IPS DF 19.7 (cell line): ENCODE data around the gene SNED1.

Experiments
- DNase-seq: peaks from one replicate; pipeline ENCODE4 v3.0.0-alpha.2; 2013; ENCODE audit warnings: low read depth, low spot score

SNED1 gene

DNA sequence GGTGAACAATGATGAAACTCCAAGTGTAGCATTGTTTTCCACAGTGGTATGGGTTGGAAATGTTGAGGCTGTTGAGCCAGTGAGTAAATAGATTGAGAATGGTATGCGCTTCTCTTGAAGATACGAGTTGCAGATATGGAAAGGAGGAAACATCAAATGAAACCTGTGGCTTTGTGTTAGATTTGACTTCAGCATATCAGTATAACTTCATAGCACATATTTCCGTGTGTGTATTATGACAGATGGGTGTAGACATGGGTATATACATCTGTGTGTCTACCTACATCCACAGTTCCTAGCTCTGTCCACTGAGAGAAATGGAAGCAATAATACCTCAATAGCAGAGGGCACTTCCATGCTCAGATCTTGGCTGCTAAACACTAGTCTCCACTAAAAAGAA is 8.0 kb downstream of the SNED1 start:
- DNase-seq: no peak

DNA sequence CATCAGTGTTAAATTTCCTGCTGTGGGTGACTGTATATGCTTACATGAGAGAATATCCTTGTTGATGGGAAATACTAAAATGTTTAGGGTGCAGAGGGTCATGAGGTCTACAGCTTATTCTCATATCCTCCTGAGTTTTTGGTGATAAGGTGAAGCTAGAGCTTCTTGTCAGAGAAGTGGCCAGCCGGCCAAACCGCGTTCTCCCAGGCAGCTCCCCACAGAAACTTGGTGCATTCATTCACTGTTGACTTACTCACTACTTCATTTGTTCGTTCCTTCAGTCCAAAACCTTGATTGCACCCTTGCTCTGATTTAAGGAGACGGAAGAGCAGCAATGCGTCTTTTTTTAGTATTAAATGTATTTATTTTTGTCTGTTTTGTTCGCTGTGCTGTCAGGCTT is 8.7 kb downstream of the SNED1 start:
- no peak for DNase-seq

GRCh38 chr2:241007880-241008710 is 9.7 kb downstream of the SNED1 start:
- DNase-seq: no peak

DNA sequence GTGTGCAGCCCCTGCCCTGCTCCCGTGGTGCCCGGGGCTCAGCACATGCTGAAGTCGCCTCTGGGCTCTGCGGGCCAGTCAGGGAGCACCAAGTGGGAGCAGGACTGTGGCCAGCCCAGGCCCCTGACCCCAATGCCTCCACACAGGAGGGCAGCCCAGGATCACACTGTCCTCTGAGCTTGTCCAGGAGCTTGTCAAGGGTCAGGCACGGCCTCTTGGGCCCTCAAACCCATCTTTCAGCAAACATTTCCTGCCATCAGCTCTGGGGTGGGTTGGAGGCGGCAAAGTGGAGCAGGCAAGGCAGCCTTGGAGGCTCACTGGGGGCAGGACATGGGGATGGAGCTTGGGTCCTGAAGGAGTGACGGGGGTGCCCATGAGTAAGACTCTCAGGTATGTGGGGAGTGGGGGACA is 10.3 kb downstream of the SNED1 start:
- no peak for DNase-seq

GRCh38 chr2:241009191-241009590 is 10.8 kb downstream of the SNED1 start:
- no peak for DNase-seq

GRCh38 chr2:241009601-241010530 is 11.4 kb downstream of the SNED1 start:
- no peak for DNase-seq

GRCh38 chr2:241010531-241011295 is 12.3 kb downstream of the SNED1 start:
- no peak for DNase-seq

DNA sequence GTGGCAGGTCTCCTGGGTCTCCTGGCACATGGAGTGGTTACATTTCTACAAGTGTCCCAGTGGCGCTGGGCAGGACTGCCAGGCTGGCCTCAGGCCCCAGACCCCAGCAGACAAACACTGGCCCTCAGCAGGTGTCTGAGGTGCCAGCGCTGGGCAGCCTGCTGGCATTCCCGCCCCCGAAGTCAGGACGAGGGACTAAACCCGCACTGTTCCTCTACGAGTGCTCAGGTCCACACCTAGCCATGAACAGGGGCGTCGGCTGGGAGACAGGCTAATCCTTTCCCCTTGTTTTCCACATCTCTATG is 12.8 kb downstream of the SNED1 start:
- DNase-seq: no peak

DNA sequence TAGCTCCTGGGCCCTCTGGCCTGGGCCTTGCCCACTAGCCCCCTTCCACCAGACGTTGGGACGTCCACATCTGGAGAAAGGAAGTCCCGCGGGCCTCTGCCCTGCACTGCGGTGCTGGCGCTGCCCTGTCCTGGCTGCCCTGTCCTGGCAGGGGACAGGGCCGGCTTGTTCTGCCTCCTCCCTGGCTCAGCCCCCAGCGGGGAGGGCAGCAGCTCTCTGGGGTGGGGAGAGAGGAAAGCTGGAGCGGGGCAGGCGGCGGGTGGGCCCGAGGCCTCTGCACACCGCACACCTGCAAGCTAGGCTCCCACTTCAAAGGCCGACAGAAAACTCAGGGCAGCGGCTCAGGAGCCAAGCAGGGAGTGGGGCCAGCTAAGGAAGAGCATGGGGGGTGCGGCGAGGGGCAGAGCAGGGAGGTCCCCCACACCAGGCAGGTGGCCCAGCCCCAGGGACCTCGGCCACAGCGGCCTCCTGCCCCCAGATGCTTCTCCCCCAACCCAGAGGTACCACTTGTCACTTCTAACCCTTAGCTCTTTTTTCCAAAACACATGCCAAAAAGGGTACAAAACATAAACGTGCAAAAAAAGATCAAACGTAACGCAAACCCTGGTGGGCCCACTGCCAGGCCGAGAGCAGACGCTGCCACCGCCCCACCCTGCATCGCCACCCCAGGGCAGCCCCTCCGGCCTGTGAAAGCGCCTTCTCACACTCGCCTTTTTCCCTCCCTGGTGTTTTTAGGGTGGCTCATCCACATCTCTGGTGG is 13.5 kb downstream of the SNED1 start:
- no peak for DNase-seq

GRCh38 chr2:241014224-241014623 is 15.8 kb downstream of the SNED1 start:
- no peak for DNase-seq

DNA sequence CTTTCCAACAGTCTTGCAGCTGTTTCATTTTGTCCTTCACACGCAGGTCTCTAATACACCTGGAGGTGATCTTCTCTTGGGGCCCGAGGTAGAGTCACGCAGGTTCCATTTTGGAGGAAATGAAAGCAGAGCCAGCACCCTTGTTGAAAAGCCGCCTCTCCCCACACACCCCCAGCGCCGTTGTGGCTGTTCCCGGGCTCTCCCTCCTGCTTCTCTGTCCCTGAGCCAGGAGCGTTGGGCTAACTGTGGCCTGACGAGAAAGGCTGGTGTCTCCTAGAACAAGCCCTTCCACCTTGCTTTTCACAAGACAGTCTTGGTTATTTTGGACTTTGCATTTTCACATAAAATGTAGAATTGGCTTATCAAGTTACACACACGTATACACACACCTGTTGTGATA is 16.3 kb downstream of the SNED1 start:
- DNase-seq: no peak

DNA sequence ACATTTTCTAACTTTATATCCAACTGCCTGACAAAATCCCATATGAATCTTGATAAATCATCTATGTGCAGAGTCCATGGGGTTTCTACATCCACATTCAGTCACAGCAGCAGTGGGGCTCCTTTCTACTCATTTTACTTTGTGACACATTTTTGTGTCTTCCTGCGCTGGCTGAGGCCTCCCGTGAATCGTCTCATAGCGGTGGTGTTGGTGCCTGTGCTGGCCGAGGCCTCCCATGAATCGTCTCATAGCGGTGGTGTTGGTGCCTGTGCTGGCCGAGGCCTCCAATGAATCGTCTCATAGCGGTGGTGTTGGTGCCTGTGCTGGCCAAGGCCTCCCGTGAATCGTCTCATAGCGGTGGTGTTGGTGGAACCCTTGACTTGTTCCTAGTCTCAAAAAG is 17.0 kb downstream of the SNED1 start:
- DNase-seq: no peak

GRCh38 chr2:241017228-241017940 is 19.0 kb downstream of the SNED1 start:
- no peak for DNase-seq

GRCh38 chr2:241018051-241018891 is 19.9 kb downstream of the SNED1 start:
- no peak for DNase-seq

DNA sequence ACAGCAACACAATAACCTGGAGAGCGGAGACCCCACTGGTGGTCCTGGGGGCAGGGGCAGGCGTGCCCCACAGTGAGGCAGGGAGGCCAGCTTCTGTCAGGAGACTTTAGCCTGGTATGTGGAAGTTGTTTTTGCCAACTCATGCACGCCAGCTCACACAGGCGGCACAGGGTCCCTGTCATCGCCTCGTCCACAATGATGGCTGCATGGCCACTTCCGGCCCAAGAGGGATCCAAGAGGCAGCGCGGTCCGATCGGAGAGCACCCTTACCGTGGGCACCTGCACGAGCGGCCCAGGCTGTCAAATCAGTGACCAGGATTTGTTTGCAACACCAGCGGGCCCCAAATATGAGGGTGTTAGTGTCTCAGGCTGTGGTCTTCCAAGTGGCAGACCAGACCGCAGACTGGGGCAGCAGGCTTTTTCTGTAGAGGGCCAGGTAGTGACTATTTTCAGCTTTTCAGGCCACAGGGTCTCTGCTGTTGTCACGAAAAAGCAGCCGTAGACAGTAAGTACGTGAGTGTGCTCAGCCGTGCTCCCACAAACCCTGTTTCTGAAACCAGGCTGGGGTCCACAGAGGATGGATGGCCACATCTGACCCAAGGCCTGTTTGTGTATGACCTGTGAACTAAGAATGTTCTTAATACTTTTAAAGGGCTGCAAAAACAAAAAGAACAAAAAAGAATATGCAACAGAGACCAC is 21.2 kb downstream of the SNED1 start:
- DNase-seq: no peak

DNA sequence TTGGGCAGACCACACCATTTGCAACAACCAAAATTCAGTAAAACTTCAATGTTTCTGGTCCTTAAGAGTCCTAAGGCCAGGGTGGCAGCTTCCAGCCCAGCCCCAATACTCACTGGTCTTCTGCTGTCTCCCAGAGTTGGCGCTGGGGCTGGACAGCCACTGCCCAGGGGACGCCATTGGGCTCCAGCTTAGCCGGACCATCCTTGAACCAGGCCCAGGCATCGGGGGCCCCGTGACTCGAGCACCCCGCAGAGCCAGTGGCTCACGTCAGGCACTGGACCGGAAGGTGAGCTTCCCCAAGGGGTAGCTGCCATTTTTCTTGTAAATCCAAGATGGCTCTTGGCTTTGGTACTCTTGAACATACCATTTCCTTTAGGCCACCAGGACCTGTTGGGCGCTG is 21.8 kb downstream of the SNED1 start:
- DNase-seq: no peak

DNA sequence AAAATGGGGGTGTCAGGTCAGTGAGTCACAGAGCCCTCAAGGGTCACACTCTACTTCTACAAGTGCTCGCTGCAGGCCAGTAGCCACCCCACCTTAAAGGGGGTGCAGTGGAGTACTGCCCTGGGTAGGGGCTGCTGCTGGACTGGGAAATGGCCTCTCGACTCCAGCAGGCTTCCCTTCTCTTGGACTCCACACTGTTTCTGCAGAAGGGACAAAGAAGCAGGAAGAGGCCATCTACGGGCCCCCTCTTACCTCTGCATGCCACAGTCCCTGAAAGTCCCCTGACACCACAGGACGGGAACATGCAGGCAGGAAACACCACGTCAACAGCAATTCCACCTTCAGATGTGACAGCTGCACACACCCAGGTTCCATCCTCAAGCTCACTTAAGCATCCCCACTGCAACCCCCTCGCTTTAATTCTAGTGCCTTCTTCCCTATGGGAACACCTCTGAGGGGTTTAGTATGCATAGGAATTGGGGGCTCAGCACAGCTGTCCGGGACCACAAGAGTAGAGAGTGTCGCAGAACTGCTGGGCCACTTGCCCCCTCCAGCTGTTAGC is 22.3 kb downstream of the SNED1 start:
- no peak for DNase-seq

- DNase-seq: no peak
These were observed 27.2 kb downstream of the SNED1 start for GRCh38 chr2:241025639-241026038.
